Heart right ventricle (tissue), 16 donors: ENCODE measurements around the gene PKNOX1. TPM values are rescaled to one million over a fixed set of nuclear protein-coding genes. Genes with fewer than 3 reads are reported as not detected.
"Not testable (repeated sequence)": the region's sequence is repeated elsewhere in the genome, so short reads cannot be mapped to it uniquely, and the experiment has no call there.

Source experiments
- ATAC-seq, 8 donors: fragments of 200-7000 bp; cut with Tn5 transposase; one replicate each; pipeline ENCODE4 v1.9.1; 2020; ENCODE audit warnings: mild to moderate bottlenecking in 8 of 8, moderate library complexity in 8 of 8, moderate number of reproducible peaks in 1 of 8
- DNase-seq, 2 donors: peaks; one replicate each; pipeline ENCODE4 v3.0.0-alpha.2; 2020
- H3K27ac ChIP-seq, 10 donors: fragments of 200-600 bp; sonication (generic) in 2 of 10; one replicate each; pipeline versions ENCODE4 v1.5.0 to v1.8.0; 2020 to 2022; ENCODE audit warnings: mild to moderate bottlenecking in 3 of 10
- H3K27me3 ChIP-seq, 7 donors: fragments of 200-600 bp; one replicate each; pipeline ENCODE4 v1.8.0; 2021 to 2022; ENCODE audit warnings: mild to moderate bottlenecking in 2 of 7
- H3K36me3 ChIP-seq, 9 donors: fragments of 200-600 bp; sonication (generic) in 1 of 9; one replicate each; pipeline versions ENCODE4 v1.5.0 to v1.8.0; 2020 to 2022; ENCODE audit warnings: mild to moderate bottlenecking in 2 of 9
- H3K4me1 ChIP-seq, 9 donors: fragments of 200-600 bp; sonication (generic) in 1 of 9; one replicate each; pipeline versions ENCODE4 v1.5.0 to v1.8.0; 2020 to 2022; ENCODE audit warnings: mild to moderate bottlenecking in 4 of 9
- H3K4me3 ChIP-seq, 10 donors: fragments of 200-600 bp; sonication (generic) in 2 of 10; one replicate each; pipeline versions ENCODE4 v1.5.0 to v1.8.0; 2020 to 2022; ENCODE audit warnings: mild to moderate bottlenecking in 7 of 10, moderate library complexity in 2 of 10
- H3K9me3 ChIP-seq, 11 donors: fragments of 200-600 bp in 10 of 11; sonication (generic) in 2 of 11; one replicate each; pipeline versions ENCODE4 v1.5.0 to v1.8.0; 2013 to 2022; ENCODE audit warnings: mild to moderate bottlenecking in 2 of 11, control low read depth in 1 of 11, moderate library complexity in 1 of 11
- WGBS, 2 donors: extraction: QIAGEN DNeasy Blood & Tissue Kit; methylation state at CpG; one replicate each; pipeline ENCODE4 v1.1.7; 2013; ENCODE audit warnings: inconsistent platforms in 1 of 2; 5-methylcytosine and 5-hydroxymethylcytosine counted together
- intact Hi-C, 10 donors: fragments of 100-400 bp; cut with DNase I; formaldehyde crosslinking; loops; one replicate each; pipeline versions ENCODE4 v1.11.1 to v1.14.2; 2022
- polyA plus RNA-seq, 2 donors: library from polyadenylated mRNA; stranded (reverse); fragments of 200-250 nt; gene quantifications; one replicate each; pipeline ENCODE4 v1.2.3, GENCODE V29; 2013
- total RNA-seq, 10 donors: library from RNA; stranded (reverse); fragmentation: NEBNext Ultra II Directional in 3 of 10; extraction: Animal tissue kit (Norgen Biotek cat#: 25700) in 3 of 10; gene quantifications; one replicate each; pipeline versions ENCODE4 v1.2.1 to v1.2.4, GENCODE V29; 2021 to 2023
- TF ChIP-seq, protein P1 (sequence below), 9 donors: fragments of 200-600 bp; sonication (generic) in 2 of 9; IDR thresholded peaks; one replicate each; pipeline versions ENCODE4 v1.5.0 to v1.8.0; 2021 to 2022; ENCODE audit warnings: antibody characterized with exemption in 9 of 9, mild to moderate bottlenecking in 5 of 9, moderate library complexity in 1 of 9
- donor health status: Arrhythmogenic right ventricular cardiomyopathy.
- donor health status: ischemic (EF 13 %, LVEDD 7.1; RV severe dilation, severe dysfunction).
- donor health status: healthy with polysubstance abuse.
- donor health status: DM: no; HTN: yes; CAD: no.
- donor health status: DM: no; HTN: no; CAD: no.
- donor health status: ischemic (EF 25% LVEDD 6.9; RV normal size, moderate dysfunction).
- donor health status: ischemic (EF 25% LVEDD 5.7; RV mildly dilated, moderate dysfunction).
- donor health status: healthy.
- donor health status: DM: yes; HTN: yes; CAD: no.
- donor health status: Ischemic cardiomyopathy.
- donor health status: ischemic (EF 35%, LVEDD 5.7; RV mildly dilated, moderate dysfunction).
- donor health status: nonischemic (EF 11% LVEDD 7.7; RV severe dilation, severe dysfunction).
- donor health status: DM: yes; HTN: yes; CAD: no.
- donor health status: PGD.
- donor health status: ischemic (EF 29% LVEDD 5.4; RV normal size, mild dysfunction).
- donor health status: nonischemic (EF 23%, LVEDD 6.1; RV moderate dilation, normal function).

The PKNOX1 gene
- total and polyA plus RNA-seq, 12 donors, result 5.0 to 11.6 (median 7.6) TPM

GRCh38 chr21:42929969-42930368 is 44.4 kb upstream of the PKNOX1 start:
- intact Hi-C loops, result loop anchor here in 2 of 10 donors (10.0 kb wide), 4 partner anchors 45 to 855 kb away; partner anchors contain the start of genes PKNOX1 (in 1 of the 2) and UMODL1 (in 1 of the 2)
- TF ChIP-seq, protein P1, sequence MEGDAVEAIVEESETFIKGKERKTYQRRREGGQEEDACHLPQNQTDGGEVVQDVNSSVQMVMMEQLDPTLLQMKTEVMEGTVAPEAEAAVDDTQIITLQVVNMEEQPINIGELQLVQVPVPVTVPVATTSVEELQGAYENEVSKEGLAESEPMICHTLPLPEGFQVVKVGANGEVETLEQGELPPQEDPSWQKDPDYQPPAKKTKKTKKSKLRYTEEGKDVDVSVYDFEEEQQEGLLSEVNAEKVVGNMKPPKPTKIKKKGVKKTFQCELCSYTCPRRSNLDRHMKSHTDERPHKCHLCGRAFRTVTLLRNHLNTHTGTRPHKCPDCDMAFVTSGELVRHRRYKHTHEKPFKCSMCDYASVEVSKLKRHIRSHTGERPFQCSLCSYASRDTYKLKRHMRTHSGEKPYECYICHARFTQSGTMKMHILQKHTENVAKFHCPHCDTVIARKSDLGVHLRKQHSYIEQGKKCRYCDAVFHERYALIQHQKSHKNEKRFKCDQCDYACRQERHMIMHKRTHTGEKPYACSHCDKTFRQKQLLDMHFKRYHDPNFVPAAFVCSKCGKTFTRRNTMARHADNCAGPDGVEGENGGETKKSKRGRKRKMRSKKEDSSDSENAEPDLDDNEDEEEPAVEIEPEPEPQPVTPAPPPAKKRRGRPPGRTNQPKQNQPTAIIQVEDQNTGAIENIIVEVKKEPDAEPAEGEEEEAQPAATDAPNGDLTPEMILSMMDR (IDR thresholded peaks at IDR 0.05), result no peak

GRCh38 chr21:42931560-42932235 is 42.7 kb upstream of the PKNOX1 start:
- DNase-seq (no peak), ATAC-seq (no peak)
- TF ChIP-seq, protein P1 (IDR thresholded peaks at IDR 0.05), result no peak
- no peak overlapping the region for H3K27ac ChIP-seq
- peaks cover 0 to 4% (median 0%) of the 10 kb centered on the region in 9 donors for H3K4me1 ChIP-seq
- H3K27me3 ChIP-seq, result no peaks in the 10 kb centered on the region
- no peaks in the 10 kb centered on the region for H3K36me3 ChIP-seq
- H3K4me3 ChIP-seq, result no peak overlapping the region
- intact Hi-C loops, result loop anchor here in 1 of 10 donors (10.0 kb wide), 1 partner anchor 857 kb away; the partner anchor contains the start of gene UMODL1
- WGBS, 2 donors, result 81 to 90% methylated on average over 13 of the region's 13 CpGs
- no peaks in the 10 kb centered on the region for H3K9me3 ChIP-seq

More at GRCh38 chr21:42929969-42930368, 44.4 kb upstream of the PKNOX1 start:
- H3K27ac ChIP-seq, result no peak overlapping the region
- H3K27me3 ChIP-seq, result no peaks in the 10 kb centered on the region
- H3K4me3 ChIP-seq, result no peak overlapping the region
- DNase-seq (no peak), ATAC-seq (no peak)
- H3K9me3 ChIP-seq, result no peaks in the 10 kb centered on the region
- WGBS, 2 donors, result 52 to 56% methylated on average over 3 of the region's 3 CpGs
- peaks cover 0 to 4% (median 0%) of the 10 kb centered on the region in 9 donors for H3K4me1 ChIP-seq
- no peaks in the 10 kb centered on the region for H3K36me3 ChIP-seq

DNA sequence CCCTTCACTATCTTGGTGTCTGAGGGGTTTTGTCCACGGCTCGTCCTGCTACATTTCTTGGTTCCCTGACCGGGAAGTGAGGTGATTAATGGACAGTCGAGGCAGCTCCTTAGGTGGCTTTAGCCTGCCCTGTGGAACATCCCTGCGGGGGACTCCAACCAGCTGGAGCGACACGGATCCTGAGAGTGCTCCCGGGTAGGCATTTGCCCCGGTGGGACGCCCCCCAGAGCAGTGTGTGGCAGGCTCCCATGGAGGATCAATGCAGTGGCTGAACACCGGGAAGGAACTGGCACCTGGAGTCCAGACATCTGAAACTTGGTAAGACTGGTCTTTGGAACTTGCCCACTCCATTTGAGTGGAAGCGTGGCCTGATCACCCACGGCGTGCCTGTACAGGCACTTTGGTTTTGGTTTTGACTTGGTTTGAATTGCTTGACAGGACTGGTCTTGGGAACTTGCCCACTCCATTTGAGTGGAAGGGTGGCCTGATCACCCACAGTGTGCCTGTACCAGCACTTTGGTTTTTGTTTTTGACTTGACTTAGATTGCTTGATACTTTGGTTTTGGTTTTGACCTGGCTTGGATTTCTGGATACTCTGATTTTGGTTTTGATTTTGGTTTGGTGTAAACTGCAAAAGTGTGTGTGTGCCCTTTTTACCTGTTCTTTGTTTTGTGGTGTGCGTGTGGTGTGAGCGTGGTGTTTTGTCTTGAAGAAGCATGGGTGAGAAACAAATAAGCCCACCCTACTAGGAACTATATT is 41.8 kb upstream of the PKNOX1 start:
- H3K4me3 ChIP-seq, H3K36me3 ChIP-seq, ATAC-seq, H3K27me3 ChIP-seq, H3K9me3 ChIP-seq, H3K4me1 ChIP-seq, DNase-seq, H3K27ac ChIP-seq: not testable (repeated sequence)
- WGBS, 2 donors, result 89 to 90% methylated on average over 16 of the region's 16 CpGs
- intact Hi-C loops, result loop anchor here in 1 of 10 donors (10.0 kb wide), 1 partner anchor 858 kb away; the partner anchor contains the start of gene UMODL1

DNA sequence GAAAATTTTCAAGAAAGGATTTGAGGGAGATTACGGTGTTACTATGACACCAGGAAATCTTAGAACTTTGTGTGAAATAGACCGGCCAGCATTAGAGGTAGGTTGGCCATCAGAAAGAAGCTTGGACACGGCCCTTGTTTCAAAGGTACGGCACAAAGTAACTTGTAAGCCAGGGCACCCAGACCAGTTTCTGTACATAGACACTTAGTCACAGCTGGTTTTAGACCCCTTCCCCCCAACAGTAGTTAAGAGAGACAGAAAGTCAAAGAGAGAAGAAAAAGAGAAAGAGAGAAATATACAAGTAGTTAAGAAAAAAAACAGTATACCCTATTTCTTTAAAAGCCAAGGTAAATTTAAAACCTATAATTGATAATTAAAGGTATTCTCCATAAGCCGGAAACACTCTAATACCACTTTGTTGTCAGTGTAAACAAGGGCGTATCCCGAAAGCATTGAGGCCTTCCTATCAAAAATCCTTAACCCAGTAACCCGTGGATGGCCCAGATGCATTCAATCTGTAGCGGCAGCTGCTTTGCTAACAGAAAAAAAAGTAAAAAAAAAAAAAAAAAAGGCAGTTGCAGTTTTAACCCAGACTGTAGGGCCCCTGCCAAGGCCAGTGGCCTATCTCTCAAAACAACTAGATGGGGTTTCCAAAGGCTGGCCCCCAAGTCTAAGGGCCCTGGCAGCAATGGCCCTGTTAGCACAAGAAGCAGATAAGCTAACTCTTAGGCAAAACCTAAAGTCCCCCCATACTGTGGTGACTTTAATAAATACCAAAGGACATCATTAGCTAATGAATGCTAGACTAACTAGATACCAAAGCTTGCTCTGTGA is 41.0 kb upstream of the PKNOX1 start:
- WGBS, 2 donors, result 69 to 75% methylated on average over 8 to 9 of the region's 9 CpGs
- DNase-seq, H3K36me3 ChIP-seq, H3K4me1 ChIP-seq, H3K4me3 ChIP-seq, H3K27ac ChIP-seq, ATAC-seq, H3K9me3 ChIP-seq, H3K27me3 ChIP-seq: not testable (repeated sequence)
- intact Hi-C loops, result loop anchor here in 1 of 10 donors (10.0 kb wide), 1 partner anchor 859 kb away; the partner anchor contains the start of gene UMODL1

GRCh38 chr21:42933973-42934372 is 40.4 kb upstream of the PKNOX1 start:
- H3K27me3 ChIP-seq, H3K9me3 ChIP-seq, H3K4me1 ChIP-seq, H3K4me3 ChIP-seq, DNase-seq, H3K27ac ChIP-seq, H3K36me3 ChIP-seq, ATAC-seq: not testable (repeated sequence)
- intact Hi-C loops, result loop anchor here in 1 of 10 donors (10.0 kb wide), 1 partner anchor 859 kb away; the partner anchor contains the start of gene UMODL1
- WGBS, 2 donors, result 88 to 97% methylated on average over 12 of the region's 12 CpGs

DNA sequence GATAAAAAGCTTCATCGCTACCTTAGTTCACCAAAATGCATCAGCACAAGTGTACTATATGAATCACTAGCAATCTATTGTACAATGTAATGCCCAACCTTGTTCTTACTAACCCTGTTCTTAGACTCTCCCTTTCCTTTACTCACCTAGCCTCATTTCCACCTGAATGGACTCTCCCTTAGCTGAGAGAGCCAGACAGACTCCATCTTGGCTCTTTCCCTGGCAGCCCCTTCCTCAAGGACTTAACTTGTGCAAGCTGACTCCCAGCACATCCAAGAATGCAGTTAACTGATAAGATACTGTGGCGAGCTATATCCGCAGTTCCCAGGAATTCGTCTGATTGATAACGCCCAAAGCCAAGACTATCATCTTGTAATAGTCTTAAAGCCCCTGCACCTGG is 38.0 kb upstream of the PKNOX1 start:
- DNase-seq, H3K27me3 ChIP-seq, H3K9me3 ChIP-seq, H3K27ac ChIP-seq, H3K4me3 ChIP-seq, ATAC-seq, H3K36me3 ChIP-seq: not testable (repeated sequence)
- peaks cover 0 to 21% (median 7%) of the 10 kb centered on the region in 9 donors for H3K4me1 ChIP-seq
- 56 to 83% methylated on average over 2 to 5 of the region's 5 CpGs for WGBS, 2 donors
- intact Hi-C loops, result loop anchor here in 1 of 10 donors (10.0 kb wide), 1 partner anchor 862 kb away; the partner anchor contains the start of gene UMODL1

DNA sequence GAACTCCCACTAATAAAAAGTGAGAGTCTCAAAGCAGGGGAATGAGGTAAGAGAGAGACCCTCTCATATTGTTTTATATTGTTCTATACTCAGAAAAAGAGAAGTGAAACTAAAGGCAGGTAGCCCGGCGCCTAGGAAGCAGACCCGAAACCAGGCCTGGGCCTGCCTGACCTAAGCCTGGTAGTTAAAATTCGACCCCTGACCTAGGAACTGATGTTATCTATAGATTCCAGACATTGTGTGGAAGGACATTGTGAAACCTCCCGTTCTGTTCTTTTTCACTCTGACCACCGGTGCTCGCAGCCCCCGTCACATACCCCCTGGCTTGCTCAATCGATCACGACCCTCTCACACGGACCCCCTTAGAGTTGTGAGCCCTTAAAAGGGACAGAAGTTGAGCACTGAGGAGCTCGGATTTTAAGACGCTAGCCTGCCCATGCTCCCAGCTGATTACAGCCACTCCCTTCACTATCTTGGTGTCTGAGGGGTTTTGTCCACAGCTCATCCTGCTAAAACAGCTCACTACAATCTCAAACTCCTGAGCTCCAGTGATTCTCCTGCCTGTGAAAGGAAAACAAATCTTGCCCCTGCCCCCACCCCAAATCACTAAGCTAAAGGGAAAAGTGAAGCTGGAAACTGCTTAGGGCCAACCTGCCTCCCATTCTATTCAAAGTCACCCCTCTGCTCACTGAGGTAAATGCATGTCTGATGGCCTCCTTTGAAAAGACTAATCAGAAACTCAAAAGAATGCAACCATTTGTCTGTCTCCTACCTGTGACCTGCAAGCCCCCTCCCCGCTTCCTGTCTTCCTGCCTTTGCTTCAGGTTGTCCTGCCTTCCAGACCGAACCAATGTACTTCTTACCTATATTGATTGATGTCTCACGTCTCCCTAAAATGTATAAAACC is 37.1 kb upstream of the PKNOX1 start:
- intact Hi-C loops, result loop anchor here in 1 of 10 donors (10.0 kb wide), 1 partner anchor 862 kb away; the partner anchor contains the start of gene UMODL1
- not testable (repeated sequence) for ATAC-seq, H3K36me3 ChIP-seq, H3K27ac ChIP-seq, H3K27me3 ChIP-seq, H3K9me3 ChIP-seq, DNase-seq, H3K4me3 ChIP-seq
- WGBS, 2 donors, result 73 to 79% methylated on average over 15 to 16 of the region's 16 CpGs
- H3K4me1 ChIP-seq, result peaks cover 0 to 21% (median 7%) of the 10 kb centered on the region in 9 donors
